ENCODE measurements around the gene SLC10A7.

The SLC10A7 gene

DNA sequence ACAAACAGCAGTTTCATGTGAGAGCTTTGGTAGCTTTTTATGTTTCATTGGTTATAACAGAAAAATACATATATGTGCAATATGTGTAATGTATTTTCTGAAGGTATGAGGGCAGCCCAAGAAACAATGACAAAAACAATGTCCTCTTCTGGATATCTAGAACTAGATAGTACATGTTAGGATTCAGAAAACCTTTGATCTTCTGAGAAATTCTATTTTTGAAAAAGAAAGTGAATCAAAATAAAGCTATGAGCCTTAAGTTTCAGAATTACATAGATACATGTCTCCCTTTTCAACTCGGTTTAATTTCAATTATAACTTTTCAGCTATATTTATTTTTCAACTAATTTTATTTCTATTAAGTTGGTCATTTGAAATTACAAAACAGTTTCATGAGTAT lies 175.5 kb downstream of the SLC10A7 start:
- DNase-seq: no peak

DNA sequence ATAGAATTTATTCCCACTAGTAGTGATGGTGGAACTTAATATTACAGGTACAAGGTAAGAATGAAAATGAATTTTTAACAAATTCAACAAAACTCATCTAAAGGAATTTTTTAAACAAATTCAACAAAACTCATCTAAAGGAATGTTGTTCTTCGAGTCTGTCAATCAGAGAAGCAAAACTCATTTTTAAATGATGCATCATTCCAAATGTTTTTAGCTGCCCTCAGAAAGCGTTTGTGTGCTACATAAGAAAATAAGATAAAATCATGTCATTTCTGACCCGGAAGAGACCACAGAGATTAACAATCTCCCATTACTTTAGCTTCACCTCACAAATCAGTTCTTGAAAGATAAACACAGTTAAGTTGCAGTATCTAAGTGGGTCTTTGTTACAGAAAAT lies 178.0 kb downstream of the SLC10A7 start:
- no peak for DNase-seq

DNA sequence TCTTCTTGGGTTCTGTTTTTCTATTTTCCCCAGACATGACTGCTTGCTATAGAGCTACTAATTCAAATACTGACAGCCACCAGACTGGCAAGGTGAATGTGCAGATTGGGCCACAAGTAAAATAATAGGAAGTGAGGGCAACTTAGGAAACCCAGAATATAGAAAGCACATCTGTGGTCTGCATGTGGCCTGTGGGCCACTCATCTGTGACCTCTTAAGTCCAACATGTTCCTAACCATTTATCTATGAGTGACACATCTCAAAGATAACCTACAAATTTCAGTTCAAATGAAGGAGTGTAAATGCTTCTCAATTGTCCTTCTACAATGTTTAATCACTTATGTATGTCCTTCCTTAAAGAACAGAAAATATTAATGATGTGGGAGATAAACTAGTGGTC lies 178.5 kb downstream of the SLC10A7 start:
- DNase-seq: no peak

DNA sequence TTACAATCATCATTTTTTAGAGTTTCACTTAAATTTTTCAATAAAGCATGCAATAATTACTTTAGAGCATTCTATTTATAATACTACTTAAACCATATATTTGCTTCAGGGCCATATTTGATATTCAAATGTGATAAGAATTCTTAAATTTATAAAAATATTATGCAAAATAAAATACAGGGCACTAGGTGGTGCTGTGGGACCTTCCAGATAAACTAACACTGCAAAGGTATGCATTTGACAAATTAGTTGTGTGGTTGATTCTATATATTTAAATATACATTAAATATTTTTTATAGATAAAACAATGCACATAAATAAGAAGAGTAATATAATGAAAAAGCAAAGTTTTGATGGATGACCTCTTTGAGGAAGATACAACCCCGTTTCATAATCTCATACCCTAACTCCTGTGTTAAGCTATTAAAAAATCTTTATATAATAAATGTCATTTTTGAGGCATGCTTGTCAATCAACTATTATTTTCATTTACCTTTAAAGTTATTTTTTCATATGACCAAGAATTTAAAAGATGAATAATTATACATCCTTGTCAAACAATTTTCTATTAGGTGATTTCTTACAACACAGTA lies 179.0 kb downstream of the SLC10A7 start:
- DNase-seq: peak; percentile 15

DNA sequence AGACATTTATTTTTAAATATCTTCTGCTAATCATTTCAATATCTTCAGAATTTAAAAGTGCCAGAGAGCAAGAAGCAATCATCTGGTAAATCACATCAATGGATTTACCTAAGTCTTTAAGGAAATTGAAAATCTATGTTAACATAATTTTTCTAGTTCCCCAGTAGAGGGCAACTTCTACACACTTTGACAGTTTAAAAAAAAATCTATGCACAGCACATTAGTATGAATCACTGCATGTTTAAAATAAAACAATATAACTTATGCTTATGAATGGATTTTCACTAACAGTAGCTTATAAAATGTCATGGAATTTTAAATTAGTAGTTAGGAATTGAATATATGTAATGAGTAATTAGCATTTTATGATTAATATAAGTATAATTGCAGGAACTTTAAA lies 180.9 kb downstream of the SLC10A7 start:
- no peak for DNase-seq

DNA sequence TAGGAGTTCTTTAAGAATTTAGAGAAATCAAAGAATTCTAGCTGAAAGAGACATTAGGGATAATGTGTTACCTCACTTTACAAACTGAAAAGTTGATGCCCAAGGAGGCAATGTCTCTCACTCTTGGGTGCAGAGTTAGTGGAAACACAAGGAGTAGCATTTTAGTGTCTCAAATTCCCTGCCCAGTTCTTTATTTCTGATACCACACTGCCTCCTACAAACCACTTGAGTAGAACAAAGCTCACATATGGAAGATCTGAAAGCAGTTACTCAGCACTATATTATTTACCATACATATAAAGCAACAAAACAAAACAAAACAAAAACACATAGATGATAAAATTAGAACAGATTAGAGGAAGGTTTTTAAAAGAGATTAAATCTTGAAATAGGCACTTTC lies 183.2 kb downstream of the SLC10A7 start:
- no peak for DNase-seq

DNA sequence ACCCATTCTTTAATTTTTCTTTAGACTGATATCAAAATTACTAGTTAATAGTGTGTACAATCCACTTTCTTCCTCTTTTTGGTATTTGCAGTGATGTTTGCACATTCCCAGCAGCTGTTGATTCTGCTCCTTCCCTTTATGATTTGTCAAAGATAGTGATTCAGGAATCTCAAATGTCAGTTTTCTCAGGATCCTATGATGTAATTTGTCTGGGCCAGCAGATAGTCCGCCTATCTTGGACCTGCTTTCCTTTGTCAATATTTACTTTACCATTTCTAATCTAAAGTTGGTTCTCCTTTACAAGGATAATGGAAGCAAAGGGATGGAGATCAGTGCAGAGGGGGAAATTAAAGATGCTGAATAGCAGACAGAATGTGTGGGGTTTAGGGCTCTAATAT lies 185.3 kb downstream of the SLC10A7 start:
- no peak for DNase-seq

DNA sequence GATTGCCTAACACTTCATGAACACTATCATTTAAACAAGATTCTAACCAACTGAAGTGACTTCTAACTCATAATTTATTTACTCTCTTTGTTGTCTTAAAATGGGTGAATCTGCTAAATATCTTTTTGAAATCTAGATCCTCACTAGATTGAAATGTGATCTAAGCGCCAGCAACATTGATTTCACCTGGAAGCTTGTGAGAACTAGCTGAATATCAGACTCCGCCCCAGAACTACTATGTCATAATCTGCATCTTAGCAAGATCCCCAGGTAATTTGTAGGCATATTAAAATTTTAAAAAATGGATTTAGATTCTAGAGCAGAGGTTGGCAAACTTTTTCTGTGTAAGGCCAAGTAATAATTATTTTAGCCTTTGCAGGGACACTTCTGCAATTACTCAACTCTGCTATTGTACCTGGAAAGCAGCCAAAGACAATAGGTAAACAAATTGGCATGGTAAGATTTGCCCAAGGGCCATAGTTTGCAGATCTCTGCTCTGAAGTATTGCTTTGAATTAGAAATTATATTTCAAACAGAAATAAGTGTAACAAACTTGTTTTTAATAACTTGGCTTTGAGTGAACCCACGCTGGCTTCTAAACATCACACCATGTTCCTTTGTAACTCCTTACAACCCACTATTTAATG lies 185.9 kb downstream of the SLC10A7 start:
- no peak for DNase-seq

DNA sequence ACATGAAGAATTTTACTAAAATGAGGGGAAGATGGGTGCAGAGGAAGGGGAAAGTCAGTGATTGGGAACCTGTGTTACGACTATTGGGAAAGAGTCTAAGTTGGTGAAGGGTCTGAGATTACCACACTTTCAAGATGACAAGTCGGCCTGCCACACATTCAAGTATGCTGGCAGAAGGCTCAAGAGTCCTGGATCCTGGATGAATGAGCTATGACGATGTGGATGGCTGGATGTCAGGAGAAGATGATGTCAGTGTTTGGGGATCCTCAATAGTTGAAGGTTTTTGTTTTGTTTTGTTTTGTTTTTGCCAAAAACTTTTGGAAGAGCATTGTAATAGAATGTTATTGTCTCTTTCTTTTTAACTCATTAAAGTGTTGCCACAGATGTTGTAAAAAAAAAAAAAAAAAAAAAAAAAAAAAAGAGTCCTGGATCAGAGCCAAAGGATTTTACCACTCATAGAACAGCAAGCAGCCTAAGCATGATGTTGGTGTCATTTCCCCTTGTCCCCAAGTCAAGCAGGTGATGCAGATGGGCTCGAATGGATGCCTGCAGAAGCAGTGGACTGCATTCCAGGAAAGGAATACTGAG lies 186.8 kb downstream of the SLC10A7 start:
- DNase-seq: no peak

DNA sequence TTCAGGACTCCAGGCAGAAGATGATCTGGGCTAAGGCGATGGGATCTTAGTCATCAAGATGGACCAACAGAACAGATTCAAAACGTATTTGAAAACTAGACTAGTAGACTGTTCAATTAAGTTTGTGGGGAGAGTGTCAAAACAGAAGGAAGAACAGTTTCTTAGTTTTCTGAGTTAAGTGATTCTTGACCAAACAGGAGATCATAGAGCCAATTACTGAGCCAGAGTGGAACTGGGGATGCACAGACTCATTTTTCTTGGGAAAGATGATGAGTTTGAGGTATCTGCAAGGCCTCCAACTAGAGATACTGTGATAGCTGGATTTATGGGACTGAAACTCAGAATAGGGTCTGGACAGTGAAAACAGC lies 187.9 kb downstream of the SLC10A7 start:
- DNase-seq: no peak

DNA sequence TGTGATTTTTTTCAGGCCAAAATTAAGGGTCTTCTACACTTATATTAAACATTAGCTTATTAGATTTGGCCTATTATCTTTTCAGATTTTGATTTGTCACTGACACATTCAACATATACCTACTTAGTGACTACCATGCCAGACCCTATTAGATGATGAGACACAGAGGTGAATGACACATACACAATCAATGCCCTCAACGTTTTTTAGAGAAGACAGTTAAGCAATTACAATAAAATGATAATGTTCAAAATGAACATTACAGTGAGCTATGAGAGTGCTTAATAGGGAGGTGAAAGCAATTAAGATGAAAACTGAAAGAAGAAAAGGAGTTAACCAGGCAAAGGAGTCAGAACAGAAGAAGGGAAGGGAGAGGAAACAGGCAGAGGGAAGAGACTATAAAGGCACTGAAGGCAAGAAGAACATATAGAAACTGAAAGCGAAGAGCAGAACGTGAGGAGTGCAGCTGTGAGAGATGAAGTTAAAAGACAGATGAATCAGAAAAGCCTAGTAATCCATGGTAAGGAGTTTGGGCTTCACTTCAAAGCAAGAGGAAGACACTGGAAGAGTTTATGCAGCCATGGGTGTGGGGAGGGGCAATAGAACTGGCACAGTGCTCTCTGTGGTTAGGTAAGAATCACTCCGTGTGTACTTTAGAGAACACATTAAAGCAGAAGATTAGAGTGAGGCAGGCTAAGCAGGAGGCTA lies 188.4 kb downstream of the SLC10A7 start:
- peak; percentile 17 for DNase-seq

DNA sequence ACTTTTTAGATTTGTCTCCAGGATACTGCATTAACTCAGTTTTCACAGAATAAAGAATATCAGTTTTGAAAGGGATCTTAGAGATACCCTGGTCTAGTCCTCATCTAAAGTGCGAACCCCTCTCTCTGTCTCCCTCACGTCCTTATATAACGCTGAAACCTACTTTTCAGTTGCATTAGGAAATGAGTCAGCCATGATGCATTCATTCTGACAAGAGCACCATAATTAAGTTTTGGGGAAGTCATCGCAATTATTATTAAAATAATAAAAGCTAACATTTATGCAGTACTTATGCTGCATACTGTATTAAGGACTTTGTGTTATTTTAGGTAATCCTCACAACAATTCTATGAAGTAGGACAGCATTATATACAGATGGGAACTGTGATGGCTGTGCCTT lies 191.3 kb downstream of the SLC10A7 start:
- DNase-seq: no peak

DNA sequence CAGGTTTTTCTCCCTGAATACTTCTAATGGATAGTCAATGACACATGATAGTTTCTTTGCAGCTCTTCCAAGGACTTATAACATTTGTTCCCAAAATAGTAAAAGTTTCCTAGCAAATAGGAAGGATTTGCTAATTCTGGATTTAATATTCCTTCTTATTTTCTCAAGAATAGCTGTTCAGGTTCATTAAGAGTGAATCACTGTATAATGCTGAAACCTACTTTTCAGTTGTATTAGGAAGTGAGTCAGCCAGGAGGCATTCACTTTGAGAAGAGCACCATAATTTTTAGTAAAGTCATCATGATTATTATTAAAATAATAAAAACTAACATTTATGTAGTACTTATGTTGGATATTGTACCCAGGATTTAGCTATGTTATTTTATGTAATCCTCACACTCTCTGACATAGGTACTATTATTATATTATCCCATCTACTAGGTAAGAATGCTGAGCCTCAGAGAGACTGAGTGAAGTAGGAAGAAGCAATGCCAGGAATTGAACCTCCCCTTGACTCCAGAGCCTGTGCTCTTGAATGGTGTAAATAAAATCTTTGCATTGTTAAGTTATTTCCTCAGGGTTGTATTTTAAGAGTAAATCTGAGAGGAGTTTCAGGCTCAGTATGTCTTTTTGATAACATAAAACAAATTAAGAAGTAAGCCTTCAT lies 192.6 kb downstream of the SLC10A7 start:
- peak; percentile 48 for DNase-seq

DNA sequence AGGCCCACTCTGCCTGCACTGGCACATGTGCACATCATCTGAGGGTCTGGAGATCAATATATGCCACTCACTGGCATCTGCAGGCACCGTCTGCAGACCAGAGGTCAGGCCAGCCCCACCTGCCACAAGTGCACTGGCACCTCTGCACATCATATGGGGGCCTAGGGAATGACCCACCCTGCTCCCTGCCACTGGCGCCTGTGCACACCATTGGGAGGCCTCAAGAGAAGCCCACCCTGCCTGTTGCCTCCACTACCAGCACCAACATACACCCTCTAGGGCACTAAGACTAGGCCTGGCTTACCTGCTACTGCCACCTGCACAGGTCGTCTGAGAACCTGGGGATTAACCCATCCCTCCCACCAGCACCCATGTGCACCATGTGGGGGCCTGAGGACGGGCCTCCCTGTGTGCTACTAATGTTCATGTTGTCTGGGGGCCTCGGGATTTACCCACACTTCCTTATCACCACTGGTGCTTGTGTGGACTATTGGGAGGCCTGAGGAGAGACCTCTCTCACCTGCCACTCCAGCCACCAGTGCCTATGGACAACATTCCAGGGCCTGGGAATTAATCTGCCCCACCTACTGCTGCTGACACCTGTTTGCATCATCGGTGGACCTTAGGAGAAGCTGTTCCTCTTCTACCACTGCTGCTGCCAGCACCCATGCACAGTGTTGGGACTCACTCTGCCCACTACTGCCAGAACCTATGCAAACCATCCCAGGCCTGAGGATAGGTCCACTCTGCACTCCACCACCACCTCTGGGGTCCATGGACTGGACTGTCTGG lies 193.7 kb downstream of the SLC10A7 start:
- no peak for DNase-seq

DNA sequence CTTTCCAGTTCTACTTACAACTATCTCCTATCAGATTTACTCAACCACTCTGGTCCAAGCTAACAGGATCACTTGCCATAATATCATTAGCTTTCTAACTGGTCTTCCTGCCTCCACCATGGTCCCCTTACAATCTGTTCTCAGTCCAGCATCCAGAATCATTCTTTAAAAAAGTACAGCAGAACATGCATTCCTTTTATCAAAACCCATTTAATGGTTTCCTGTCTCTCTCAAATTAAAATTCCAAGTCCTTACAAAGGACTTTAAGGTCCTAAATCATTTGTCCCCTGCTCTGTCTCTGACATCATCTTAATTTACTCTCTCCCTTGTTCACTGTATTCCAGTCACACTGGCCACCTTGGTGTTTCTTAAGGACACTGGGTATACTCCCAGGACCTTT lies 202.8 kb downstream of the SLC10A7 start:
- no peak for DNase-seq

DNA sequence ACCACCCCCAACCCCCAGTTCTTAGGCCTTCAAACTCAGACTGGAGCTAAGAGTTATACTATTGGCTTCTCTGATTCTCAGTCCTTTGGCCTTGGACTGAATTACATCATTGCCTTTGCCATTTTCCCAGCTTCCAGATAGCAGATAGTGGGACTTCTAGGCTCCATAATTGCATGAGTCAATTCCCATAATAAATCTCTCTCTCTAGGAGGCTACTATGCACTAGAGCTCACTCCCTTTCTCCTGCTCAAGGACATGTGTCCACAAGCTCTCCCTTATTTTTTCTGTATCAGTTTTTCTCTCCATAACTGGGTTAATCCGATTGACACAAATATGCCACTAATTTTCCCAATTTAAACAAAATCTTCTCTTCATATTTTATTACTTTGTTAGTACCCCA lies 204.0 kb downstream of the SLC10A7 start:
- no peak for DNase-seq

DNA sequence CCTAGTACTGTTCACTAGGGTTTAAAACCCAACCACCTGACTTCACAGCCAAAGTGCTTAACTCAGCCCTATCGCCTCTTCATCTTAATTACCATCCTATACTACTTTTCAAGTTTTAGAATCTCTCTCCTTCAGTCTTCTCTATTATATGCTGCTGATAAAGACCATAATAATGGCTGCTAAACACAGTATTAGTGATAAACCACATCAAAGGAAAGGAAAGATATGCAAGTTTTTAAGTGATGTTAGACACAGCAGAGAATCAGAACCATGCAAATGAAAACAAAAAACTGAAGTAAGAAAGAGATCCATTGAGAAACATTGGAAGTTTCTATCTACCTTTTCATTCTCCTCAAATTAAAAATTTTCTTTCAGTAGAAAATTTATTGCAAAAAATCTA lies 206.6 kb downstream of the SLC10A7 start:
- DNase-seq: no peak

DNA sequence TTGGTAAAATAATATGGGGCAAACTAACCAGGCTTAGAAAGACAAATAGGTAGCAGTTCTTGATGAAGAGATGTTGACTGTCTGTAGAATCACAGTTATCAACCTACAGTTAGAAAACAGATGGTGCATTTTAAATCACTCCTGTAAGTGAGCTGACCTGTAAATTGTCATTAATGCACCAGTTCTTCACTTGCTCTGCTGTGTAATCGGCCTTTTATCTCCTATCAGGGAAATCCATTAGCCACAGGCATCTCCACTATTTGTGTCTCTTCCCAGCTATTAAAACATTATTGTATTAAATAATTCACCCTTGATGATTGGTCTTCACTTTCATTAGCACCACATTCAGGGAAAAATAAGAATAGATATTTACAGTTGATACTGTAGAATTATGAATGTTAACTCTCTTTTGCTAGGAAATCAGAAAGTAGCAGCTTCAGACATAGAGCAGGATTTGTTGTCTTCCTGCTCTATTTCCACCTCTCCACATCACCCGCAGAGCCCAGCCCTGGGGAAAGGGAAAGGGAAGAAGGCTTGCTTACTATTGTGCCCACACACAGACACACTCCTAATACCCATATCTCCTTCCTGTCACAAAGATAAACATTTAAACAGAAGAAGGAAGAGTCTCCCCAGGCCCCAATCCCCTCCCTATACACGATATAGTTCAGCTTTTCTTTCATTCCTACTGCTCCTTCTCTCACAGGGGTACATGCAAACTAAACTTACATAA lies 210.3 kb downstream of the SLC10A7 start:
- DNase-seq: no peak

DNA sequence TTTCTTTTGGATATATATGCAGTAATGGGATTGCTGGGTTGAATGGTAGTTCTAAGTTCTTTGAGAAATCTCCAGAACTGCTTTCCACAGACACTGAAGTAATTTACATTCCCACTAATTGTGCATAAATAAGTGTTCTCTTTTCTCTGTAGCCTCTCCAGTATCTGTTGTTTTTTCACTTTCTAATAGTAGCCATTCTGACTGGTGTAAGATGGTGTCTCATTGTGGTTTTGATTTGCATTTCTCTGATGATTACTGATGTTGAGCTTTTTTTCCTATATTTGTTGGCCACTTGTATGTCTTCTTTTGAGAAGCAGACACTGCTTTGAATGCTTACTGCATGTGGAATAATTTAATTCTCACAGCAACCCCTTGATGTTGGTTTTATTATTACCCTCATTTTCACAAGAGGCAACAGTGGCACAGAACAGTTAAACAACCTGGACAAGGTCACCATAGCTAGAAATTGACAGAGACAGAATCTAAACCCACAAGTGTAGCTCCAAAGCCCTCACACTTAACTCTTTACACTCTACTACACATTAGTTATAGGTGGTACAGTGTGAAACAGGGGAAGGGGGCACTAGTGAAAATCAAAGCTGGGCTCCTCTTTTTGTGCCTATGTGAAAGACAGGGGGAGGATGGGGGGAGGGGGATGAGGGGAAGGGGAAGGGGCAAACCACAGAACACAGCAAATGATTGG lies 211.3 kb downstream of the SLC10A7 start:
- DNase-seq: no peak

DNA sequence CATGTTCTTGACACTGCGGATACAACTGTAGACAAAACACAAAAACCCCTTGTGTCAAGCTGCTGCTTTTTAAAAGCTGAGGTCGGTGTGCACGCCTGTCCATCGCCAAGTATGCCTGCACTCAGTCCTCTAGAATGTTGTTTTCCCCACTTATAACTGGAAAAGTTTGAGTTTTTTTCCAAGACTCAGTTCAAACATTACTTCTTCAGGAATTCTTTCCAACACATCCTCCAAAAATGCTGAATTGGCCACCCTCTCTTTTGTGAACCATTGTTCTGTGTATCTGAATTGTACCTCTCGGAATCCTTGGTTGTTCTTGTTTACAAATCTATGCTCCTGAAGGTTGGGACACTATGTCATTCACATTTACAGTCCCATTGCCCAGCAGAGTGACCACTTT lies 212.8 kb downstream of the SLC10A7 start:
- DNase-seq: no peak

DNA sequence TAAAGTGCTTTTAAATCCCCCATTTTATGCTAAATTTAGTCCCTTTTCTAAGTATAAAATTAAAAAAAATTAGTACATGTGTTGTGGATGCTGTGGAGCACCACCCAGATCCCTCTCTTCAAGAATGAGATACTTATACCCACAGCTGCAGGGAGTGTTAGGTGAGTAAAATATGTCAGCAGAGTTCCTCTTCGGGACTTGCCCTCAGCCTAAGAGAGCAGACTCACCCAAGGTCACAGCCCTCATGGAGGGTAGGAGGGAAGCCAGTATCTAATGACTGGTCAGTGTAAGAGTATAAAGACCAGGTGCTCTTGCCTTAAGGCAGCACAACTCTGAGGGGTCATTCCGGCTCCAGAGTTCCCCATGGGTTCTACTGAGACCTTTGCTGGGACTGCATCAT lies 218.9 kb downstream of the SLC10A7 start:
- DNase-seq: no peak

DNA sequence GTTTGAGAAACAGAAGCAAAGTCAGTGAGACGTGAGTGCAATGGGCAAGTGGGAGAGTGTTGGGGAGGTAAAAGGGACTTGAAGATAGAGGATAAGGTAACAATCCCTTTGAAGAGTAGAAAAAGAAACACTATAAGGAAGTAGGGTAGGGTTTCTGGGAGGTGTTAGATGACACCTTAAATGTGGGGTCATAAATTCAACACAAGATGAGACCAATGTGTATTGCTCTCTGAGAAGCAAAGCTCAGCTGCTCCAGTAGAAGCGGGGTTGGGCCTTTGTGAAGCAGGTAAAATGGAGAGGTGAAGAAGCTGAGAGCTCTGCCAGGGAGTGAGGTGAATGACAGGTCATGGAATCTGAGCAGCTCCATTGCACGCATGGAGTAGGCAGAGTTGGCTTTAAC lies 222.1 kb downstream of the SLC10A7 start:
- DNase-seq: no peak

Measured in amniotic stem cell (primary cell).